ENCODE data around the gene TBX4.
"Not testable (repeated sequence)": the region's sequence is repeated elsewhere in the genome, so short reads cannot be mapped to it uniquely, and the experiment has no call there.

Gene TBX4

GRCh38 chr17:61413661-61414126 lies 38.5 kb upstream of the TBX4 start:
- DNase-seq: no peak

GRCh38 chr17:61414141-61414935 lies 37.9 kb upstream of the TBX4 start:
- no peak for DNase-seq

DNA sequence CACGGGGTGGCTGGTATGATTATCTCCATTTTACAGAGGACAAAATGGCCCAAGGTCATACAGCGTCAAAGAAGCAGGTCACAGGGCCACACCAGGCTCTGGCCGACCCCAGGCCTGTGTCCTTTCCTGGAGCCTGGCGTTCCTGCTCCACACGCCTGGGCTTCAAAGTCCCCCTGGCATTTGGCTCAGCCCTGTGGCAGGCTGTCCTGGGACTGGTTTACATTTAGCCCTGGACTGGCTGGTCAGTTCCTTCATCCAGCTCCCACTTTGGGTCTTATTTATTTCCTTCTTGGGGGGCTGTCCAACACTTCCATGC lies 37.3 kb upstream of the TBX4 start:
- DNase-seq: no peak

DNA sequence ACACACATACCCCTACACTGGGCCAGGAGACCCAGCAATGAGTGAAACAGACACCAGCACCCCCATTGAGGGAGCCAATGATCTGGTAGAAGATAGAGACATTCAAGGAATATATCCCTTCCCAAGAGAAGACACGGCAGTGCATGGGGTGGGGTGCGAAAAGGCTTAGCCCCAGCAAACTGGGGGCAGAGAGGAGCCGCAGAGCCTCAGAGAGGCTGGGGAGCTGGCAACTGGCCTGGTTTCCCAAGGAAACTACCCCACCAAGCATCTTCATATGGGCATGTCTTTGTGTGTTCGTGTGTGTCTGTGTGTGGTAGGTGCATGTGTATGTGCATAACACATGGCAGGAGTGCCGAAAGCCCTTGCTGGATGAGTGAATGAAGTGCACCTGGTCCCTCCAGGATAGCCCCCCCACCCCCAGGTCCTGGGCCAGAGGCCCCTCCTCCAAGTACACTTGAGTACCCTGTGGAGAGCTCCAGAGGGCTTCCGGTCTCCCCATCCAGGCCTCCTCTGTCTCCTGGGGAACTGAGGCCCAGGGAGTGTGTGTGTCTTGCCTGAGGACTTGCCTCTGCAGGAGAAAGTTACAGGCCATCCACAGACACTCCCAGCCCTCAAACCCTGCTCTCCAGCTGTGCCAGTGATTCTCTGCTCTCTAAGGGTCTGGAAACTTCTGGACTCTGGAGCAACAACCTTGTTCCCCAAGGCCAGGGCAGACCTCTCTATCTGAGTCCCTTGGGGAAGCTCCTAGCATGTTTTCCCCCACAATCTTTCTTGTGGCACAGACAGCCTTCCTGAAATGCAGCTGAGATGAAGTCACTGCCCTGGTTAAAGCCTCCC lies 36.6 kb upstream of the TBX4 start:
- DNase-seq: no peak

DNA sequence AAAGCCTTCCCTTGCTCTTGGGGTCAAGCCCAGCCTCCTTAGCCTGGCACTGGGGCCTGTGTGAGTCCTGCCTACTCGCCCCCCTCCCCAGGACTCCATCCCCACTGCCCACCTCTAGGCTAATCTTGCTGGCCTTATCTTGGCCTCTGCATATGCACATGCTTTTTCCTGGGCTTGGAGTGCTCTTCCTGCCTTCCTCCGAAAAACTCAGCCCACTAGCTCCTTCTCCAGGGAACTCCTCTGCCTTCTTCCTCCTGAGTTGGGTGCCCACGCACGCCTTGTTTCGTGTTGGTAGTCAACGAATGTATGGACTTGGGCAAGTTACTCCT lies 36.0 kb upstream of the TBX4 start:
- DNase-seq: no peak

DNA sequence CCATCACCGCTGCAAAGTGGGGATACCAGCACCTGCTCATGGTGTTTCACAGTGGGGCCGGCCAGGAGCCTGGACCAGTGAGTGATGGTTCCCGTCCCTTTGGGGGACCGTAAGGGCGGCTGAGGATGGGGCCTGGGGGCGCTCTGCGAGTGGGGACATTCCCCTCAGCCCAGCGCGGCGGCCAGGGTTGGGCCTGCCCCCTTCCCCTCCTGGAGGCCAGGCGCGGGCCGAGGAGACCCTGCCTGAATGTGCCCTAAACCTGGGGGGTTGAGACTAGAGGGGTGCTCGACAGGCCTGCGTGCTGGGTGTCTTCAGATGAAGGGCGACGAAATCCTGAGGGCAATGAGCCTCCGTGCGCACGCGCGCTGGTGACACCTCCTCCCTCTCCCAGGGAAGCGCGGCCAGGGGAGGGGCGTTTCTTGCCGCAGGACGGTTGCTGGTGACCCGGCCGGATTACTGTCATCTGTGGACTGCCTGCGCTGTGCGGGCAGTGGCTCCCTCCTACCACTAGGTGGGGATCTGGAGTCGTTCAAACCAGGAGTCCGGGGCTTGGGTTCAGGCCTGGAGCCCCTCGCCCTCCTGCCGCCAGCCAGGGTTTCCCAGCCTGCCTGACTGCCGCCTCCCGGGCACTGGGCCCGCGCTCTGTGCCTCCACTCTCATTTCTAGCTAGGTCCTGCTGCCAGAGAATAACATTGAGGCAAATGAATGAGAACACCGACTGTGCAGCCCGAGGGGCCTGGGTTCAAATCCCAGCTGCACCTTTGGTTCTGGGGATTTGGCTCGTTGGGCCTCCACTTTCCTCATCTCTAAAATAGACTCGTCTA lies 35.5 kb upstream of the TBX4 start:
- DNase-seq: peak; percentile 48

- DNase-seq: no peak
These were observed 33.8 kb upstream of the TBX4 start for GRCh38 chr17:61418449-61418848.

GRCh38 chr17:61419496-61420046 lies 32.7 kb upstream of the TBX4 start:
- no peak for DNase-seq

DNA sequence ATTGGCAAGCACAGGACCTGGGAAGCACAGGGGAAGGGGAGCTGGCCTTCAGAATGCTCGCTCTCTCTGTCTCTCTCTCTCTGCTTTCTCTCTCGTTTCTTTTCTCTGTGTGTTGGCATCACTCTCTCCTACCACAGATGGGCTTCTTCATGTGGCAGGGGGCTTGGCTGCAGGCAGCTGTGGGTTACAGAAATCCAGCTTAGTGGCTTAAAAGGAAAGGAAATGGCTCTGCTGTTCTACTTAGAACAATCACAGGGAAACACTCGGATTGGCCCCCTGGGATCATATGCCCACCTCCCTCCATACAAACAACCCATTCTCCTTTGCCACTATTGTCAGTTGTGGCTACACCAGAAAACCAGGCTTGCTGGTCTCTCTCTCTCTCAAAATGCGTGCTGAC lies 32.2 kb upstream of the TBX4 start:
- no peak for DNase-seq

DNA sequence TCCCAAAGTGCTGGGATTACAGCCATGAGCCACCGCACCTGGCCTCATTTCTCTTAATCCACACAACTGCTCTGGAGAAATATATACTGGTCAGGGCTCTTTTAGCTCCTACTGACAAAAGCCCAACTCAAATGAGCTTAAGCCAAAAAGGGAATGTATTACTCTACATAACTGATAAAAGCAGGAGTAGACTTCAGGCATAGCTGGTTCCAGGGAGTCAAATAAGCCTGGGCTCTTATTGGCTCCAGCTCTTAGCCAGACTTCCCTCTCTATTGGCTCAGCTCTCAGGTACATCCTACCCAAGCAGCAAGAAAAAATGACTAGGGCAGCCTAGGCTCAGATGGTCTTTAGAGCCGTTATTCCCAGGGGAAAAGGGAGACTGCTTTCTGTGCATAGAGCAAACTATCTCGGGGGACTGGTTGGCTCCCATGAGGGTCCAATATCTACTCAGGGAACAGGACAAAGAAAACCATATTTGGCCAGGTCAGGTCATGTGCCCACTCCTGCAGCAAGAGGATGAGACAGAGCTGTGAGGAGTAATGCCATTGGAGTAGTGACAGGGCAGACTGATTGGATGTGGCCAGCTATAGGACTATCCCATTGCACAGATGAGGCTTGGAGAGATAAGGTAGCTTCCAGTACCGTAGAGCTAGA lies 31.4 kb upstream of the TBX4 start:
- no peak for DNase-seq

- no peak for DNase-seq
These were observed 30.8 kb upstream of the TBX4 start for GRCh38 chr17:61421460-61421859.

DNA sequence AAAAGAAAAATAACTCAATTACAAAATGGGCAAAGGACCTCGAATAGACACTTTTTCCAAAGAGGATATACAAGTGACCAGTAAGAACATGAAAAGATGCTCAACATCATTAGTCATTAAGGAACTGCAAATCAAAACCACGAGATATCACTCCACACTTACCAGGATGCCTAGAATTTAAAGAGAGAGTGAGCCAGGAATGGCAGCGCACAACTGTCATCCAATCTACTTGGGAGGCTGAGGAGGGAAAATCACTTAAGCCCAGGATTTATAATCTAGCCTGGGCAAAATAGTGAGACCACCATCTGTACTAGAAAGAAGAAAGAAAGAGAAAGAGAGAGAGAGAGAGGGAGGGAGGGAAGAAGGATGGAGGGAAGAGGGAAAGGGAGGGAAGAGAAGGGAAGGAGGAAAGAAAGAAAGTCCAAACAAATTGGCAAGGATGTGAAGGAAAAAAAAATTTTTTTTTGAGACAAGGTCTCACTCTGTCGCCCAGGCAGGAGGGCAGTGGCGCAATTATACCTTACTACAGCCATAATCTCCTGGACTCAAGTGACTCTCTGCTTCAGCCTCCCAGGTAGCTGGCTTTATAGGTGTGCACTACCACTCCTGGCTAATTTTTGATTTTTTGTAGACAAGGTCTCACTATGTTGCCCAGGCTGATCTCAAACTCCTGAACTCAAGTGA lies 30.0 kb upstream of the TBX4 start:
- DNase-seq: no peak

- no peak for DNase-seq
These were observed 29.4 kb upstream of the TBX4 start for GRCh38 chr17:61422869-61423268.

DNA sequence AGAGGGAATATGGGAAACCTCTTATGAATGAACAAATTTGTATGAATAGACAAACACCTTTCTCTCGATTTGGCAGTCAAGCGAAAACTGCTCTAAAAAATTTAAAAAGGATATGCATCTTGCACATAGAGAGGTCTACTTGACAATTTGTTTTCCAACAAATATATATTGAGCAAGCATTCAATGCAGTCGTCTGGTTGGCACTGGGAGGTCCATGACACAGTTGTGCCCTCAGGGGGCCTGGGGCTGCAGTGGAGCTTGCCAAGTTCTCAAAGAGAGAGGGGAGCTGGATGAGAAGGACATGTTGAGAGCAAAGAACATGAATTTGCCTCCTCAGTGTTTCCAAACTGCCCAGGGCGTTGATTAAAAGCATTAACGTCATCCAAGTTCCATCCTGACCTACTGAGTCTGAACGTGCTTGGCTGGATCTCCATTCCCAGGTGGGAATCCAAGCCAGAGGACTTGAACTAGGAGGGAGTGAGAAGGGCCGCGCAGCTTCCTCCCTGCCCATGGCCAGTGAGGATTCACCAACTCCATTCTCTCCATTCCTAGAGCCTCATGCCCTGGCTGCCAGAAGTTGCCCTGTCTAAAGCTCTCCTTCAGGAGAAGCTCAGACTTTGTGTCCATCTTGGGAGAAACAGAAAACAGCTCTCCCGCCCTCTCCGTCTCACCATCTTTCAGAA lies 28.1 kb upstream of the TBX4 start:
- DNase-seq: no peak

- DNase-seq: no peak
These were observed 26.3 kb upstream of the TBX4 start for GRCh38 chr17:61425682-61426481.

GRCh38 chr17:61426482-61427304 lies 25.5 kb upstream of the TBX4 start:
- no peak for DNase-seq

DNA sequence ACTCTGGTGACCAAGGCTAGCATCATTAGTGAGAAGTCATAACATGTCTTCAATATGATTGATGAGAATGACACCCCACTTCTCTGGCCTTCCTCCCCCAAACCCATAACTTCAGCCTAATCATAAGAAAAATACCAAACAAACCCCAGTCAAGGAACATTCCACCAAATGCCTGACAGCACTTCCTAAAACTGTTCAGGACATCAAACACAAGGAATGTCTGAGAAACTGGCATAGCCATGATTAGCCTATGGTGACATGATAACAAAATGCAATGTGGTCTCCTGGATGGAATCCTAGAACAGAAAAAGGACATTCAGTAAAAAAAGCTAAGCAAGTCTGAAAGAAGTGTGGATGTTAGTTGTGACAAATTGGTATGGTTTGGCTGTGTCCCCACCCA lies 24.7 kb upstream of the TBX4 start:
- DNase-seq: no peak

- DNase-seq: no peak
These were observed 22.9 kb upstream of the TBX4 start for GRCh38 chr17:61429274-61429673.

DNA sequence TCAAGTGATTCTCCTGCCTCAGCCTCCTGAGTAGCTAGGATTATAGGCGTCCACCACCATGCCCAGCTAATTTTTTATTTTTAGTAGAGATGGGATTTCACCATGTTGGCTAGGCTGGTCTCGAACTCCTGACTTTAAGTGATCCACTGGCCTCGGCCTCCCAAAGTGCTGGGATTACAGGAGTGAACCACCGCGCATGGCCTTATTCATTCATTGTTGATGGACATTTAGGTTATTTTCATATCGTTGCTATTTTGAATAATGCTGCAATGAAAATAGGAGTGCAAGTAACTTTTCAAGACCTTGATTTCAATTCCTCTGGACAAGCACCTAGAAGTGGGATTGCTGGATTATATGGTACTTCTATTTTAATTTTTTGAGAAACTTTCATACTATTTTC lies 22.4 kb upstream of the TBX4 start:
- not testable (repeated sequence) for DNase-seq

Measured in NCI-H1092 (cell line).